ENCODE results near the gene KLHDC10. TPM values are rescaled to one million over a fixed set of nuclear protein-coding genes. Genes with fewer than 3 reads are reported as not detected.
"Not testable (repeated sequence)": the region's sequence is repeated elsewhere in the genome, so short reads cannot be mapped to it uniquely, and the experiment has no call there.

KLHDC10 gene, protein sequence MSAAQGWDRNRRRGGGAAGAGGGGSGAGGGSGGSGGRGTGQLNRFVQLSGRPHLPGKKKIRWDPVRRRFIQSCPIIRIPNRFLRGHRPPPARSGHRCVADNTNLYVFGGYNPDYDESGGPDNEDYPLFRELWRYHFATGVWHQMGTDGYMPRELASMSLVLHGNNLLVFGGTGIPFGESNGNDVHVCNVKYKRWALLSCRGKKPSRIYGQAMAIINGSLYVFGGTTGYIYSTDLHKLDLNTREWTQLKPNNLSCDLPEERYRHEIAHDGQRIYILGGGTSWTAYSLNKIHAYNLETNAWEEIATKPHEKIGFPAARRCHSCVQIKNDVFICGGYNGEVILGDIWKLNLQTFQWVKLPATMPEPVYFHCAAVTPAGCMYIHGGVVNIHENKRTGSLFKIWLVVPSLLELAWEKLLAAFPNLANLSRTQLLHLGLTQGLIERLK
- 38.2 and 39.6 TPM in 2 replicates for total RNA-seq (2014; rRNA removed; shearing (Covaris generic))
- 18.0 and 23.7 TPM in 2 replicates for polyA plus RNA-seq (2015; cell fraction: cytosol; rRNA removed)
- polyA plus RNA-seq (2015; cell fraction: nucleus; rRNA removed), result 25.4 and 27.0 TPM in 2 replicates

DNA sequence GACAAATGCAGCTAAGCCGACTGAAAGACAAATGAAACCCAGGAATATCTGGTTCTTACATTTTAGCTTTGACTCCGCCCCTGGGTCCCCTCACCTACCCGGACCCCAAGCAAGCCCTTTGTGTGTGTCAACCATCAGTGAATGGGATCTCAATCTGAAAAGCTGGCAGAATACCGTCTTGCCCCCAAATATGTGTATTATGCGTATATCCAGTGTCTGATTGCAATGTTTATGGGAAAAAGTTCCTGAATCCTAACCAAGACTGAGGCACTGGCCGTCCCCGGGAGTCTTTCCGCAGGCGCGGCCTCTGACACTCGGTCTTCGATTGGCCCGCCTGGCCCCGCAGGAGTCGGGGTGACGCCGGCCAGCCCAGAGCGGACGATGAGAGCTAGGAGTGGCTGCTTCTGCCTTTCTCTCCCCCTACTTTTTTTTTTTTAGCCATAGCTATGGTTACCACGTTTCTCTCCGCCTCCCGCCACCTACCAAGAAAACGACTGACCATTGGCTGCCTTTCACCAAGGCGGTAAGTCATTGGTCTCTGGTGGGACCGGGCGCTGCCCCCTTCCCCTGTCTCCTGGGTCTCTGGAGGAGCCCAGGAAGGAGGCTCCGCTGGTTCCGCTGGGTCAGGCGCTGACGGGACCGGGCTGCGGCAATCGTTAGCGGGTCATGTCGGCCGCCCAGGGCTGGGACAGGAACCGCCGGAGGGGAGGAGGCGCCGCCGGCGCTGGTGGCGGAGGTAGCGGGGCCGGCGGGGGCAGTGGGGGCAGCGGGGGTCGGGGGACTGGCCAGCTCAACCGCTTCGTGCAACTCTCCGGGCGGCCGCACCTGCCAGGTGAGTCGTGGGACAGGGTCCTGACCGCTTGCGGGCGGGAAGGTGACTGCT lies at the start of gene KLHDC10:
Gene KLHDC10, plus strand, starts transcription at position 557 of the 883 bp plus-strand sequence. Its CDS starts 110 bp downstream, at position 667.
- in situ Hi-C loops (cut with HindIII; ENCODE audit: low pct_unique_long_range_greater_than_20kb, low sequenced_read_pairs), result loop anchor here (10.0 kb wide), 1 partner anchor 55 kb away; no protein-coding TSS in a partner anchor
- peak; percentile 100 for DNase-seq (ENCODE audit: low read depth, low spot score)

DNA sequence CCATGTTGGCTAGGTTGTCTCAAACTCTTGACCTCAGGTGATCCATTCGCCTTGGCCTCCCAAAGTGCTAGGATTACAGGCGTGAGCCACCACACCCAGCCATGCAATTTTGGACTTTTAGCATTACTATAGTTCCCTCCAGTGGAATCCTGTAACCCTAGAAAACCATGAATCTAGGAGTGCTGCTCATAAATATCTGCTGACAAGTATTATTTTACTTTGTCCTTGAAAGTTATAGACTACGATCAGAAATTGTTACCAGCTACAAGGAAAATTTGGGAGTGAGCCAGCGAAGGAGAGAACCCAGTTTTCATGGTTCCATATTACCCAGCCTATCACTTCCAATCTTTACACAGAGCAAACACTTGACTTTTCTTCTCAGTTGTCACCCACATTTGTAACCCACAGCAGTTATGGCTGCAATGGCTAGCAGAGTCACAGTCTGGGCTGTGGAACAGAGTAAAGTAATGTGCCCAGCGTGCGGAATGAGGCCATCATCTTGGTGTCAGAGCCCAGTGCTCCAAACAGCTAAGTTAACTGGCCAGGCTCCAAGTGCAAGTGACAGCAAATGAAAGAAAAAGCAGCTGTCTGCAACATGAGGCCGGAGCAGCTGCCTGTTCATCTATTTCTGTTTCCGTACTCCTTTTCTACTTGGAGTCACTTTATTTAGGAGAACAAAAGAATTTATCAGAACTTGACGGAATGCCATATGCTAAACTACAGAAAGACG lies 49.1 kb upstream of the KLHDC10 start:
- in situ Hi-C loops (cut with HindIII; ENCODE audit: low pct_unique_long_range_greater_than_20kb, low sequenced_read_pairs), result no loop called here

DNA sequence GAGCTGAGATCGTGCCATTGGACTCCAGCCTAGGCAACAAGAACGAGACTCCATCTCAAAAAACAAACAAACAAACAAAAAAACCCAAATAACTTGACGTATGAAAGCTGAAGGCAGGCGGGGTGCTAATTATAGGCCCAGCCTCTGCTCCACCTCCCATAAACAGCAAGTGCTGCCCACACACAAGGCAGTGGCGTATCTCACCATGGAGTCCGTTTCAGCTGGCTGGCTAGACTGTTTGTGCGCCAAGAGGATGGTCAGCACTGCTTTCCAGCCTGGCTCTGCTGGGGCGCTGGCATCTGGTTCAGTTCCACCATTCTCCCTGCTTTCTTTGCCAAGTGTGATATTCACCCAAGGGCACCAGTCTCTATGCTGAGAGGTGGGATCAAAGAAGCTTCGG lies 48.2 kb upstream of the KLHDC10 start:
- in situ Hi-C loops (cut with HindIII; ENCODE audit: low pct_unique_long_range_greater_than_20kb, low sequenced_read_pairs), result no loop called here

More for the DNA sequence above, 49.1 kb upstream of the KLHDC10 start:
- no peak for DNase-seq (ENCODE audit: low read depth, low spot score)

DNA sequence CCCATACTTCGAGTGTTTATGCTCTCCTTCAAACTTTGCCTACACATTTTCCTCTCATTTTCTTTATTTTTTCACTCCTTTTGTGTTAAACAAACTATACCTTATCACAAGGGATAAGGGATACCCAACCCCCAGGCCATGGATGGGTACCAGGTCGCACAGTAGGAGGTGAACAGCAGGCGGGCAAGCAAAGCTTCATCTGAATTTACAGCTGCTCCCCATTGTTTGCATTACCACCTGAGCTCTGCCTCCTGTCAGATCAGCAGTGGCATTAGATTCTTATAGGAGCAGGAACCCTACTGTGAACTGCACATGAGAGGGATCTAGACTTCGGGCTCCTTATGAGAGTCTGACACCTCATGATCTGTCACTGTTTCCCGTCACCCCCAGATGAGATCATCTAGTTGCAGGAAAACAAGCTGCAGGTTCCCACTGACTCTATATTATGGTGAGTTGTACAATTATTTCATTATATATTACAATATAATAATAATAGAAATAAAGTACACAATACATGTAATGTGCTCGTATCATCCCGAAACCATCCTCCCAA lies 47.6 kb upstream of the KLHDC10 start:
- in situ Hi-C loops (cut with HindIII; ENCODE audit: low pct_unique_long_range_greater_than_20kb, low sequenced_read_pairs), result no loop called here
- no peak for DNase-seq (ENCODE audit: low read depth, low spot score)

More for the DNA sequence above, 48.2 kb upstream of the KLHDC10 start:
- DNase-seq (ENCODE audit: low read depth, low spot score), result no peak

DNA sequence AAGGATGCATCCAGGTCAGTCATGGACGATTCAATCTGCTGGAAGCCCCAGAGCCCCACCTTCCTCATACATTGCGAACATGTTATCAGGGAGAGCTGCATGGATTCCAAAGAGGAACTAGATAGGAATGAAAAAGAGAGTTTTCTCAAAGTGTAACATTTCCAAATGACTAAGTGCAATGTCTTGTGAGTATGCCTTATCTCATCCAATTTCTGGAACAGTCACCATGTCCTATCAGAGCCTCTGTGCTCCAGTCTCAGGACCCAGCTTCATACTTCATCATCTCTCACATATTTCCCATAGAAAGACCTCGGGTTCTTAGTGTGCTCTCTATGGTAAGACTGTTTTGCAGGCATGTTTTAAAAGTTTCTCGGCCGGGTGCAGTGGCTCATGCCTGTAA lies 45.9 kb upstream of the KLHDC10 start:
- no peak for DNase-seq (ENCODE audit: low read depth, low spot score)
- in situ Hi-C loops (cut with HindIII; ENCODE audit: low pct_unique_long_range_greater_than_20kb, low sequenced_read_pairs), result no loop called here

DNA sequence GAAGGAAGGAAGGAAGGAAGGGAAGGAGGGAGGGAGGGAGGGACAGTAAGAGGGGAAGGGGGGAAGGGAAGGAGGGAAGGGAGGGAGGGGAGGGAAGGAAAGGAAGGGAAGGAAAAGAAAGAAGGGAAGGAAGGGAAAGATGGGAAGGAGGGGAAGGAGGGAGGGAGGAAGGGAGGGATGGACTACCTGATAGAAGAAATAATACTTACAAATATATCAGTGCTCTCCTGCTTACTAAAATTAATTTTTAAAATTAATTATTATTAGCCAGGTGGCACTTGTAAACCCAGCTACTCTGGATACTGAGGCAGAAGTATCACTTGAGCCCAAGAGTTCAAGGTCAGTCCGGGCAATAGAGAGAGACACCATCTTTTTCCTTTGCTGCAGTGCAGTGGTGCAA lies 37.6 kb upstream of the KLHDC10 start:
- no peak for DNase-seq (ENCODE audit: low read depth, low spot score)
- in situ Hi-C loops (cut with HindIII; ENCODE audit: low pct_unique_long_range_greater_than_20kb, low sequenced_read_pairs), result no loop called here

DNA sequence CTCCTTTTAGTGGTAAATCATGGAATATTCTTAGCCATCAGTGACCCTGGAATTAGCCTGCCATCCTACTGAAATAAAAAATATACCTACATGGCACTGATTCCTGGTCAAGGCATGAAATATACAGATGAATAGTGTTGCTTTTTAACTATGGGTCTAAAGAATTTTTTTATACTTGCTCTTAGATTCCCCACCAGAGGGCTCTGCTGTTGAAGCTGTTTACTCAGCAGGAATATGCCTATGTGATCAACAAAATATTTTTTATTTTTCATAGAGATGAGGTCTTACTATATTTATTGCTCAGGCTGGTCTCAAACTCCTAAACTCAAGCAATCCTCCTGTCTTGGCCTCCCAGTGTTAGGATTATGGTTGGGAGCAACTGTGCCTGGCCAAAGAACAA lies 32.6 kb upstream of the KLHDC10 start:
- in situ Hi-C loops (cut with HindIII; ENCODE audit: low pct_unique_long_range_greater_than_20kb, low sequenced_read_pairs), result no loop called here
- peak; percentile 46 for DNase-seq (ENCODE audit: low read depth, low spot score)

DNA sequence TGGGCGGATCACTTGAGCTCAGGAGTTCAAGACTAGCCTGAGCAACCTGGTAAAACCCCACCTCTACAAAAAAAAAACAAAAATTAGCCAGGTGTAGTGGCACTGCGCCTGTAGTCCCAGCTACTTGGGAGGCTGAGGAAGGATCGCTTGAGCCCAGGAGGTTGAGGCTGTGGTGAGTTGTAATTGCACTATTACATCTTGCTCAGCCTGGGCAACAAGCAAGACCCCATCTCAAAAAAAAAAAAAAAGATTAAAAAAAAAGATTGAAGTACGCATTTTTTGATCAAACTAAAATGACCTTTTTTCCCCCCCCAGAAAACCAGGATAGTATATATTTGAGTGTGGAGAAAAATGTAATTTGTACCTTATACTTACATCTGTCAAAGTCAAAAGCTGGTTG lies 29.8 kb upstream of the KLHDC10 start:
- in situ Hi-C loops (cut with HindIII; ENCODE audit: low pct_unique_long_range_greater_than_20kb, low sequenced_read_pairs), result no loop called here

DNA sequence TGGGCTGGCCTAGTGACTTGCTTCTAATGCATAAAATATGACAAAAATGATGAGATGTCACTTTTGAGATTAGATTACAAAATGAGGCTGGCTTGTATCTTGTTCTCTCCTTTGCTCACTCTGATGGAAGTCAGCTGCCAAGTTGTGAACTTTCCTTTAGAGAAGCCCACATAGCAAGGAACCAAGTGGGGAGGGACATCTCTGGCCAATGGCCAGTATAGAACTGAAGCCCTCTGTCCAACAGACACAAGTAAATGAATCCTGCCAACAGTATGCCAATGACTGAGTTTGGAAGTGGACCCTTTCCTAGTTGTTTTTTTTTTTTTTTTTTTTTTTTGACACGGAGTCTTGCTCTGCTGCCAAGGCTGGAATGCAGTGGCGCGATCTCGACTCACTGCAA lies 22.5 kb upstream of the KLHDC10 start:
- DNase-seq (ENCODE audit: low read depth, low spot score), result no peak
- in situ Hi-C loops (cut with HindIII; ENCODE audit: low pct_unique_long_range_greater_than_20kb, low sequenced_read_pairs), result no loop called here

More for the DNA sequence above, 29.8 kb upstream of the KLHDC10 start:
- no peak for DNase-seq (ENCODE audit: low read depth, low spot score)

DNA sequence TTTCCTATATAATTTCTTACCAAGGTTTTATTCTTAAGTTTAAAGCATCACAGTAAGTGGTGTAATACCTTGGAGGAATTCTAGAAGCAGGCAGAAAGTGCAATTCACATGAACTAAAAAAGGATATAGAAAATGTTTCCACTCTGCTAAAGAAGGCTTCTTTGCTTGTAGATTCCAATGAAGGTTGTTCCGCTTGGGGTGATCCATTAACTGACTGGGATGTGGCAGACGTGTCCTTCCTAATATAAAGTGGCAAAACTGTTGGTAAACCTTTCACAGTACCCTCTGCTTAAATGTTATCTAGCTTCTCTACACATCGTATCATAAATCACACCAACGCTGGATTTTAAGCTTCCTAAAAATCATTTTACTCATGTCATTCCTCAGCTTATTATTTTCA lies 21.4 kb upstream of the KLHDC10 start:
- in situ Hi-C loops (cut with HindIII; ENCODE audit: low pct_unique_long_range_greater_than_20kb, low sequenced_read_pairs), result no loop called here

DNA sequence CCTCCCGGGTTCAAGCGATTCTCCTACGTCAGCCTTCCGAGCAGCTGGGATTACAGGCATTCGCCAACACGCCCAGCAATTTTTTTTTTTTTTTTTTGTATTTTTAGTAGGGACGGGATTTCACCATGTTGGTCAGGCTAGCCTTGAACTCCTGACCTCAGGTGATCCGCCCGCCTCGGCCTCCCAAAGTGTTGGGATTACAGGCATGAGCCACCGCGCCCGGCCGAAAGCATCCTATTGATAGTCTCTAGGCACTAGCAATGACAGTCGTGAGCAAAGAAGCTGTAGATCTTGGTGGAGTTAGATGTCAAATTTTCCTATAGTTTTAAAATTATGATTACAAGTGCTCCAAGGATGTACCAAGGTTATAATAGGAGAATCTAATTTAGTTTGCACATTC lies 18.1 kb upstream of the KLHDC10 start:
- in situ Hi-C loops (cut with HindIII; ENCODE audit: low pct_unique_long_range_greater_than_20kb, low sequenced_read_pairs); DNase-seq (ENCODE audit: low read depth, low spot score): not testable (repeated sequence)

More for the DNA sequence above, 21.4 kb upstream of the KLHDC10 start:
- no peak for DNase-seq (ENCODE audit: low read depth, low spot score)

DNA sequence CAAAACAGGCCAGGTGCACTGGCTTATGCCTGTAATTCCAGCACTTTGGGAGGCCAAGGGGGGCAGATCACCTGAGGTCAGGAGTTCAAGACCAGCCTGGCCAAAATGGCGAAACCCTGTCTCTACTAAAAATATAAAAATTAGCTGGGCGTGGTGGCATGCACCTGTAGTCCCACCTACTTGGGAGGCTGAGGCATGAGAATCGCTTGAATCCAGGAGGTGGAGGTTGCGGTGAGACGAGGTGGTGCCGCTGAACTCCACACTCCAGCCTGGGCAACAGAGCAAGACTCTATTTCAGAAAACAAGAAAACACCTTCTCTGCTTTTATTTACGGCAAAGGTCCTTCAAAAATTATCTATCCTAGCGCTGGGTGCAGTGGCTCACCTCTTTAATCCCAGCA lies 15.1 kb upstream of the KLHDC10 start:
- in situ Hi-C loops (cut with HindIII; ENCODE audit: low pct_unique_long_range_greater_than_20kb, low sequenced_read_pairs); DNase-seq (ENCODE audit: low read depth, low spot score): not testable (repeated sequence)

DNA sequence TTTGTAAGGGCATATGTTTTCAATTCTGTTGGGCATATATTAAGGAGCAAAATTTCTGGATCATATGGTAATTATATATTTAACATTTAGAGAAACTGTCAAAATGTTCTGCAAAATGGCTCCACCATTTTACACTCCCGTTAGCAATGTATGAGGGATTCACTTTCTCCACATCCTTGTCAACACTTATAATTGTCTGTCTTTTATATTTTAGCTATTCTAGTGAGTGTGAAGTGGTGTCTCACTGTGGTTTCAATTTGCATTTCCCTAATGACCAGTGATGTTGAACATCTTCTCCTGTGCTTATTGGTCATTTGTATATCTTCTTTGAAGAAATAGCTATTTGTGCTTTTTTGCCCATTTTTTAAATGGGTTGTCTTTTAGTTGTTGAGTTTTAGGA lies 8.1 kb upstream of the KLHDC10 start:
- no peak for DNase-seq (ENCODE audit: low read depth, low spot score)
- in situ Hi-C loops (cut with HindIII; ENCODE audit: low pct_unique_long_range_greater_than_20kb, low sequenced_read_pairs), result no loop called here

DNA sequence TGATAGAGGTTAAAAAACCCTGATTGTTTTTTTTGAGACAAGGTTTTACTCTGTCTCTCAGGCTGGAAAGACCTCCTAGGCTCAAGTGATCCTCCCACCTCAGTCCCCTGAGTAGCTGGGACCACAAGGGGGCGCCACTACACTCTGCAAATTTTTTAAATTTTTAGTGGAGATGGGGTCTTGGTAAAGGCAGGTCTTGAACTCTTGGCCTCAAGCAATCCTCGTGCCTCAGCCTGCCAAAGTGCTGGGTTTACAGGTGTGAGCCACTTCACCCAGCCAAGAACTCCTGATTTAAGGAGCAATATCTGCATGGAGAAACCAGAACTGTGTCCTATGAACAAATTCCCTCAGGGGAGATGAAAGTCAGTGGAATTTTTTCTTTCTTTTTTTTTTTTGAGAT lies 7.3 kb upstream of the KLHDC10 start:
- DNase-seq (ENCODE audit: low read depth, low spot score), result peak; percentile 84
- in situ Hi-C loops (cut with HindIII; ENCODE audit: low pct_unique_long_range_greater_than_20kb, low sequenced_read_pairs), result no loop called here

DNA sequence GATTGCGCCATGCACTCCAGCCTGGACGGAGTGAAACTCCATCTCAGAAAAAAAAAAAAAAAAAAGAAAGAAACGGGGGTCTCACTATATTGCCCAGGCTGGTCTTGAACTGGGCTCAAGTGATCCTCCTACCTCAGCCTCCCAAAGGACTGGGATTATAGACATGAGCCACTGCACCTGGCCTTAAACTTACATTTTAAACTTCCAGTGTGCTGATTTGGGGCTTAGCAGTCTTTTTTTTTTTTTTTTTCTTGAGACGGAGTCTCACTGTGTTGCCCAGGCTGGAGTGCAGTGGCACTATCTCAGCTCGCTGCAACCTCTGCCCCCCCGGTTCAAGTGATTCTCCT lies 5.8 kb upstream of the KLHDC10 start:
- in situ Hi-C loops (cut with HindIII; ENCODE audit: low pct_unique_long_range_greater_than_20kb, low sequenced_read_pairs); DNase-seq (ENCODE audit: low read depth, low spot score): not testable (repeated sequence)

DNA sequence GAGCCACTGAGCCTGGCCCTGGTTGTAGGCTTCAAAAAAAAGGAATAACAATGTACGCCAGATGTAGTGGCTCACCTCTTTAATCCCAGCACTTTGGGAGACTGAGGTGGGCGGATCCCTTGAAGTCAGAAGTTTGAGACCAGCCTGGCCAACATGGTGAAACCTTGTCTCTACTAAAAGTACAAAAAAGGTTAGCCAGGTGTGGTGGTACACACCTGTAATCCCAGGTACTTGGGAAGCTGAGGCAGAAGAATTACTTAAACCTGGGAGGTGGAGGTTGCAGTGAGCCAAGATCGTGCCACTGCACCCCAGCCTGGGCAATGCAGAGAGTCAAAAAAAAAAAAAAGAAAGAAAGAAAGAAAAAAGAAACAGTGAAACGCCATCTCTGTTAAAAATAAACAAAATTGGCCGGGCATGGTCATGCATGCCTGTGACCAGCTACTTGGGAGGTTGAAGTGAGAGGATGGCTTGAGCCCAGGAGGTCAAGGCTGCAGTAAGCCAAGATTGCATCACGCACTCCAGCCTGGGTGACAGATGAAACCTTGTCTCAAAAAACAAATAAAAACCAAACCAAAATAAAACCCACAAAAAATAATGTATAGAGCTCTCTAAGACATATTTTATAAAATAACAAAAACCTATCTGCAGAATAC lies 4.7 kb upstream of the KLHDC10 start:
- in situ Hi-C loops (cut with HindIII; ENCODE audit: low pct_unique_long_range_greater_than_20kb, low sequenced_read_pairs), result no loop called here
- no peak for DNase-seq (ENCODE audit: low read depth, low spot score)
